Cortex of kidney (tissue), 1 donor: ENCODE results near the gene CGREF1.

Experiments
- DNase-seq: peaks from one replicate; lab custom pipeline; 2025; lab: John Stamatoyannopoulos, UW

Gene CGREF1

GRCh38 chr2:27118525-27119329 lies at the start of gene CGREF1:
Gene CGREF1 (minus strand): TSS chr2:27119128. CDS start chr2:27104366, 14,762 bp downstream.
- DNase-seq, result no peak

- DNase-seq, result no peak
These were observed 46.2 kb upstream of the CGREF1 start for GRCh38 chr2:27164960-27165763.

- no peak for DNase-seq
These were observed 43.5 kb upstream of the CGREF1 start for GRCh38 chr2:27162151-27163121.

GRCh38 chr2:27160191-27160590 lies 41.3 kb upstream of the CGREF1 start:
- DNase-seq, result no peak

- DNase-seq, result no peak
These were observed 40.3 kb upstream of the CGREF1 start for GRCh38 chr2:27159271-27159670.

GRCh38 chr2:27158468-27158867 lies 39.5 kb upstream of the CGREF1 start:
- DNase-seq, result no peak

- no peak for DNase-seq
These were observed 36.2 kb upstream of the CGREF1 start for GRCh38 chr2:27155069-27155520.

- DNase-seq, result no peak
These were observed 35.6 kb upstream of the CGREF1 start for GRCh38 chr2:27154488-27154887.

- no peak for DNase-seq
These were observed 34.0 kb upstream of the CGREF1 start for GRCh38 chr2:27152796-27153464.

GRCh38 chr2:27152102-27152795 lies 33.3 kb upstream of the CGREF1 start:
- DNase-seq, result no peak

- DNase-seq, result no peak
These were observed 31.8 kb upstream of the CGREF1 start for GRCh38 chr2:27150639-27151230.

GRCh38 chr2:27149570-27150405 lies 30.9 kb upstream of the CGREF1 start:
- DNase-seq, result no peak

GRCh38 chr2:27148801-27149439 lies 30.0 kb upstream of the CGREF1 start, which contains the start of gene TCF23:
Gene TCF23 (plus strand): TSS chr2:27149004. CDS start chr2:27149134, 130 bp downstream.
- DNase-seq, result no peak

- no peak for DNase-seq
These were observed 29.0 kb upstream of the CGREF1 start for GRCh38 chr2:27147935-27148334.

- no peak for DNase-seq
These were observed 26.8 kb upstream of the CGREF1 start for GRCh38 chr2:27145682-27146081.

GRCh38 chr2:27143285-27143684 lies 24.4 kb upstream of the CGREF1 start:
- no peak for DNase-seq

GRCh38 chr2:27139310-27139709 lies 20.4 kb upstream of the CGREF1 start, which contains the start of gene PRR30:
Gene PRR30 (minus strand): TSS chr2:27139410. CDS start chr2:27138329, 1,081 bp downstream.
- no peak for DNase-seq

GRCh38 chr2:27138111-27138510 lies 19.2 kb upstream of the CGREF1 start:
- no peak for DNase-seq
